Stomach (tissue), 9 donors: ENCODE measurements around the gene ADAMTS16. TPM values are rescaled to one million over a fixed set of nuclear protein-coding genes. Genes with fewer than 3 reads are reported as not detected.

Source experiments
- DNase-seq, 2 donors: peaks; one replicate each; pipeline versions ENCODE4 v3.0.0 to v3.0.0-alpha.2; 2013 to 2019
- H3K27ac ChIP-seq, 5 donors: fragments of 200-600 bp in 4 of 5; sonication (generic) in 4 of 5; one replicate each; pipeline ENCODE4 v1.5.1; 2013 to 2019; ENCODE audit warnings: mild to moderate bottlenecking in 1 of 5, moderate library complexity in 1 of 5
- H3K27me3 ChIP-seq, 3 donors: fragments of 200-600 bp; sonication (generic); one replicate each; pipeline ENCODE4 v1.5.1; 2017 to 2019; ENCODE audit warnings: mixed run types in 1 of 3
- H3K36me3 ChIP-seq, 4 donors: fragments of 200-600 bp; sonication (generic); 1 replicate in 3 of 4; 2 replicates in 1 of 4; pipeline ENCODE4 v1.5.1; 2016 to 2019
- H3K4me1 ChIP-seq, 4 donors: fragments of 200-600 bp; sonication (generic); one replicate each; pipeline ENCODE4 v1.5.1; 2016 to 2019
- H3K4me3 ChIP-seq, 4 donors: fragments of 200-600 bp; sonication (generic) in 3 of 4; one replicate each; pipeline ENCODE4 v1.5.1; 2016 to 2019; ENCODE audit warnings: mild to moderate bottlenecking in 1 of 4
- H3K9me3 ChIP-seq, 4 donors: fragments of 200-600 bp; sonication (generic); one replicate each; pipeline ENCODE4 v1.5.1; 2016 to 2019
- EP300 ChIP-seq: sonication (generic); formaldehyde crosslinking; IDR thresholded peaks from one replicate; pipeline ENCODE4 v1.6.1; 2017; ENCODE audit warnings: antibody characterized with exemption
- POLR2A ChIP-seq, 4 donors: fragments of 450-650 bp; IDR thresholded peaks; one replicate each; pipeline ENCODE4 v1.6.1; 2016; ENCODE audit warnings: antibody characterized with exemption in 4 of 4, control low read depth in 2 of 4, mild to moderate bottlenecking in 1 of 4, moderate library complexity in 1 of 4
- POLR2AphosphoS5 ChIP-seq, 3 donors: sonication (generic); formaldehyde crosslinking; IDR thresholded peaks; one replicate each; pipeline ENCODE4 v1.6.1; 2016; ENCODE audit warnings: antibody characterized with exemption in 3 of 3
- WGBS, 5 donors: extraction: QIAGEN DNeasy Blood & Tissue Kit in 3 of 5; methylation state at CpG; one replicate each; pipeline versions ENCODE4 v1.1.5 to v1.1.7; 2013 to 2018; 5-methylcytosine and 5-hydroxymethylcytosine counted together
- intact Hi-C: fragments of 100-400 bp; cut with DNase I; formaldehyde crosslinking; loops from one replicate; pipeline ENCODE4 v1.15.1; 2023; ENCODE audit warnings: low total_unique reads
- polyA plus RNA-seq, 3 donors: library from polyadenylated mRNA; stranded (reverse); fragments of 200-250 nt; gene quantifications; one replicate each; pipeline ENCODE4 v1.2.3, GENCODE V29; 2013
- total RNA-seq, 5 donors: library from RNA; depleted of rRNA; stranded (reverse); fragments of >200 nt; gene quantifications; one replicate each; pipeline versions ENCODE4 v1.1.0 to v1.2.3, GENCODE V29; 2014 to 2016
- TF ChIP-seq, protein P1 (sequence below), 7 experiments: fragments of 450-650 bp in 4 of 7; fragments of 200-600 bp in 3 of 7; sonication (generic) in 3 of 7; IDR thresholded peaks; one replicate each; pipeline ENCODE4 v1.5.1; 2016 to 2019; ENCODE audit warnings: antibody characterized with exemption in 7 of 7, control low read depth in 2 of 7, mild to moderate bottlenecking in 1 of 7
- donor health status: healthy with polysubstance abuse.
- donor health status: Bipolar disorder and iron deficiency.
- donor health status: healthy.

The ADAMTS16 gene
- total and polyA plus RNA-seq, 8 donors = 0.29 to 12.7 TPM; not detected in 6

DNA sequence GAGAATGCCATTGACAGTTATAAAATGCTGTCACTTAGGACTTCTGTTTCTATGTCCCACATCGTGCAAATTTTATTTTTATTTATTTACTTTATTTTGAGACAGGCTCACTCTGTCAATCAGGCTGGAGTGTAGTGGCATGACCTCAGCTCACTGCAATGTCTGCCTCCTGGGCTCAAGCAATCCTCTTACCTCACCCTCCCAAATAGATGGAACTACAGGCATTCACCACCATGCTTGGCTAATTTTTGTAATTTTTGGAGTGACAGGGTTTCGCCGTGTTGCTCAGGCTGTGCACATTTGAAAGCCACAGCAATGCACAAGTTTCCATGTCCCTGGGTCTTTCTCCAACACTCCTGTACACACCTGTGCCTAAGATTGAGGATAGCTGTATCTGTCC lies 51.8 kb downstream of the ADAMTS16 start:
- Histone ChIP-seq H3K9me3 (no peaks in the 10 kb centered on the region), H3K36me3 (no peaks in the 10 kb centered on the region), H3K27me3 (no peaks in the 10 kb centered on the region), H3K4me3 (no peak overlapping the region), H3K27ac (no peak overlapping the region), H3K4me1 (peaks cover 0 to 7% (median 2%) of the 10 kb centered on the region in 4 donors)
- intact Hi-C loops = no loop called here
- TF ChIP-seq POLR2A (IDR thresholded peaks at IDR 0.05) (no peak), POLR2AphosphoS5 (IDR thresholded peaks at IDR 0.05) (no peak), EP300 (no peak)
- TF ChIP-seq, protein P1, sequence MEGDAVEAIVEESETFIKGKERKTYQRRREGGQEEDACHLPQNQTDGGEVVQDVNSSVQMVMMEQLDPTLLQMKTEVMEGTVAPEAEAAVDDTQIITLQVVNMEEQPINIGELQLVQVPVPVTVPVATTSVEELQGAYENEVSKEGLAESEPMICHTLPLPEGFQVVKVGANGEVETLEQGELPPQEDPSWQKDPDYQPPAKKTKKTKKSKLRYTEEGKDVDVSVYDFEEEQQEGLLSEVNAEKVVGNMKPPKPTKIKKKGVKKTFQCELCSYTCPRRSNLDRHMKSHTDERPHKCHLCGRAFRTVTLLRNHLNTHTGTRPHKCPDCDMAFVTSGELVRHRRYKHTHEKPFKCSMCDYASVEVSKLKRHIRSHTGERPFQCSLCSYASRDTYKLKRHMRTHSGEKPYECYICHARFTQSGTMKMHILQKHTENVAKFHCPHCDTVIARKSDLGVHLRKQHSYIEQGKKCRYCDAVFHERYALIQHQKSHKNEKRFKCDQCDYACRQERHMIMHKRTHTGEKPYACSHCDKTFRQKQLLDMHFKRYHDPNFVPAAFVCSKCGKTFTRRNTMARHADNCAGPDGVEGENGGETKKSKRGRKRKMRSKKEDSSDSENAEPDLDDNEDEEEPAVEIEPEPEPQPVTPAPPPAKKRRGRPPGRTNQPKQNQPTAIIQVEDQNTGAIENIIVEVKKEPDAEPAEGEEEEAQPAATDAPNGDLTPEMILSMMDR (IDR thresholded peaks at IDR 0.05) = no peak
- 89 to 99% (median 93%) methylated on average over 3 of the region's 3 CpGs for WGBS, 5 donors
- no peak for DNase-seq

DNA sequence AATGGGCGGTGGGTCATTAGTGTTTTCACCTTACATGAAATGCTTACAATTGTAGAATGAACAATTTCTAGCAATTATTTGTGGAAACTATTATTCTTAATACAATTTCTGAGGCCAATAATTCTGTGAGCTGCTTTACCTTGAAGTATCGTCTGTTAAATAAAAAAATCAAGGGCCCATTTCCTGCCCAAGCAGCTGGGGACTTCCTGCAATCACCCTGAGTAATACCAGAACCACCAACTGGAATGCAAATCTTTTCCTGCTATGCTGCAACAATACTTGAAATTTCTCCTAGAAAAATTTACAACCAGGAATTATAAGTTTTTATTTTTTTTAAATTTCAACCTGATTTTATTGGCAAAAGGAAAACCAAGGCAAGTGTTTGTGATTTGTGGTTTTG lies 52.6 kb downstream of the ADAMTS16 start:
- DNase-seq = no peak
- H3K9me3 ChIP-seq = no peaks in the 10 kb centered on the region
- TF ChIP-seq POLR2AphosphoS5 (IDR thresholded peaks at IDR 0.05) = no peak
- TF ChIP-seq, protein P1 (IDR thresholded peaks at IDR 0.05) = no peak
- TF ChIP-seq POLR2A (IDR thresholded peaks at IDR 0.05) = no peak
- no peak for TF ChIP-seq EP300
- H3K4me3 ChIP-seq = no peak overlapping the region
- H3K4me1 ChIP-seq = peaks cover 0 to 7% (median 2%) of the 10 kb centered on the region in 4 donors
- no peaks in the 10 kb centered on the region for H3K36me3 ChIP-seq
- intact Hi-C loops = no loop called here
- no peaks in the 10 kb centered on the region for H3K27me3 ChIP-seq
- 69 to 86% (median 76%) methylated on average over 2 of the region's 2 CpGs for WGBS, 5 donors
- H3K27ac ChIP-seq = no peak overlapping the region

DNA sequence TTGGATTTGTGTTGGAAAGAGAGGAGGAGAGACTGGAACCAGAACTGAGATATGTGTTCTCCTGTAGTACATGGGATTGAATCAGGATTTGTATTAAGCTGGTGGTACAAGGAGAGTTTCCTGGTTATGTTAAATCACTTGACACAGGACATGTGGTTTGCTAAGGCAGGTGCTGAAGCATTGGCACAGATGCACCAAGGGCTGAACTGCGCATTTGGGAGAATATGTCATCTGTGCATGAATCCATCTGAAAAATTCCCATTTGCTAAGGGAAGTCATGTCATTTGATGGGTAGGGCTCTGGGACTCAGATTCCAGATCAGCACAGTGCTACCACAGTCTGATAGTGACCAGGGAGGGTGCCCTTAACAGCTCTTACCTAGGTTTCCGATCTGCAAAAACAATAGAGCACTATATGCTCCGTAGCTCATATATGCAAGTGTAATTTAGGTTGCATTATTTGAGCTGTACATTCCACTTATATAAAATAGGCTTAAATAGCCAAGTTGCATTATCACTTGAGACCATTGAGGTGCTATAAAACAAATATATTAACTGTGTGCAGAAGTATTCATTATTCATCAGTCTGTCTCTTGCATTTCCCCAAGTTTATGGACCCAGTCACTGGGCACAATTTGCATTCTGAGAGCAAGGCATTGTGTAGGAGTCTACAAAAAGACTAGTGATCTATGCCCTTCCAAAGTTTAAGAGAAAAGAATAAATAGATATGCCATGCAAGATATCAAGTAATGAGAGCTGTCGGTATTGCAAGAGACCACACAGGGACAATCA lies 55.2 kb downstream of the ADAMTS16 start:
- WGBS, 5 donors = 92 to 94% (median 93%) methylated on average over 4 of the region's 4 CpGs
- intact Hi-C loops = no loop called here
- Histone ChIP-seq H3K4me1 (no peaks in the 10 kb centered on the region), H3K27ac (no peak overlapping the region), H3K4me3 (no peak overlapping the region), H3K9me3 (no peaks in the 10 kb centered on the region), H3K36me3 (no peaks in the 10 kb centered on the region), H3K27me3 (no peaks in the 10 kb centered on the region)
- TF ChIP-seq EP300 (no peak), POLR2AphosphoS5 (IDR thresholded peaks at IDR 0.05) (no peak), POLR2A (IDR thresholded peaks at IDR 0.05) (no peak)
- TF ChIP-seq, protein P1 (IDR thresholded peaks at IDR 0.05) = no peak
- no peak for DNase-seq

DNA sequence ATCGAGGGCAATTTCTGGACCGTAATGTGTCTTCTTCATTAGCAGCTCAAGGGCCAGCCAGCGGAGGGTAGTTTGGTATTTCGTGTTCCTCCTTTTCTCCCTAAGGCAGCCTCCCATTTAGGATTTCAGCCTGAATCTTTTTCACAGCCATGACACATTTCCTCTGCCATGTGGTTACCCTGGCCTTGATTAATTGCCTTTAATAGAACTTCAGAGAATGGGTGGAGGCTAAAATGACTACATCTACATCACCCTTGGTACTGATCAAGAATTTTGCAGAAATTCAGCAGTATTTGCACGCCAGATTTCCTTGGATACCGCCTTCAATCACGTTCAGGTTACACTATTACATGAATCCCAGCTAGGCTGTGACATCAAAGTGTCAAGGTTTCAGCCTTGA lies 58.0 kb downstream of the ADAMTS16 start:
- Histone ChIP-seq H3K4me3 (no peak overlapping the region), H3K27ac (no peak overlapping the region), H3K27me3 (no peaks in the 10 kb centered on the region), H3K4me1 (no peaks in the 10 kb centered on the region), H3K36me3 (no peaks in the 10 kb centered on the region), H3K9me3 (no peaks in the 10 kb centered on the region)
- no peak for DNase-seq
- TF ChIP-seq POLR2AphosphoS5 (IDR thresholded peaks at IDR 0.05) (no peak), EP300 (no peak), POLR2A (IDR thresholded peaks at IDR 0.05) (no peak)
- TF ChIP-seq, protein P1 (IDR thresholded peaks at IDR 0.05) = no peak
- intact Hi-C loops = no loop called here
- WGBS, 5 donors = 82 to 94% (median 91%) methylated on average over 7 of the region's 7 CpGs
